IMR-90 (cell line): ENCODE data around the gene PTGER4. TPM values are rescaled to one million over a fixed set of nuclear protein-coding genes. Genes with fewer than 3 reads are reported as not detected.

ENCODE experiments used
- ATAC-seq: fragments of 200-7000 bp; cut with Tn5 transposase; 2 replicates; pipeline ENCODE4 v1.9.1; 2020; ENCODE audit warnings: low read depth, mild to moderate bottlenecking, moderate library complexity
- BruUV-seq: library from RNA; stranded (reverse); fragments of 400-500 nt; replicated peaks from 2 replicates; lab custom pipeline; 2021; lab: Mats Ljungman, UMichigan
- CTCF ChIA-PET: fragments of 300-600 bp; formaldehyde crosslinking; extraction: SDS; loops from one replicate; lab custom pipeline; 2021; ENCODE audit warnings: antibody characterized with exemption; lab: Yijun Ruan, JAX
- POLR2A ChIA-PET: fragments of 300-600 bp; sonication (Branson Sonifier 250); formaldehyde crosslinking; loops from one replicate; lab custom pipeline; 2022; ENCODE audit warnings: antibody characterized with exemption; ENCODE audit not compliant: unreplicated experiment; lab: Charles Lee
- DNase-seq: peaks from one replicate; pipeline ENCODE4 v3.0.0; 2013
- H2AFZ ChIP-seq: replicated peaks from 2 replicates; pipeline ENCODE3; 2013; ENCODE audit warnings: low read length, mild to moderate bottlenecking; ENCODE audit not compliant: poor library complexity
- H2AK5ac ChIP-seq: 2 replicates; pipeline ENCODE4 v1.6.1; 2013; ENCODE audit warnings: low read depth, low read length, inconsistent platforms
- H2AK9ac ChIP-seq: replicated peaks from 2 replicates; pipeline ENCODE3; 2013; ENCODE audit warnings: mild to moderate bottlenecking, low read depth, low read length, moderate library complexity; ENCODE audit not compliant: poor library complexity
- H2BK120ac ChIP-seq: 2 replicates; pipeline ENCODE4 v1.6.1; 2013; ENCODE audit warnings: low read depth, low read length, inconsistent platforms
- H2BK15ac ChIP-seq: 3 replicates; pipeline ENCODE4 v1.6.1; 2013; ENCODE audit warnings: low read depth, low read length, inconsistent platforms
- H2BK20ac ChIP-seq: 2 replicates; pipeline ENCODE4 v1.6.1; 2013; ENCODE audit warnings: low read depth, mild to moderate bottlenecking, inconsistent platforms, low read length, moderate library complexity
- H2BK5ac ChIP-seq: 2 replicates; pipeline ENCODE4 v1.6.1; 2013; ENCODE audit warnings: mild to moderate bottlenecking, low read depth, low read length, inconsistent platforms; ENCODE audit not compliant: poor library complexity, severe bottlenecking
- H3K14ac ChIP-seq: replicated peaks from 2 replicates; pipeline ENCODE4 v1.6.1; 2013; ENCODE audit warnings: low read depth, low read length, inconsistent platforms
- H3K18ac ChIP-seq: 2 replicates; pipeline ENCODE4 v1.6.1; 2013; ENCODE audit warnings: low read depth, low read length, control low read depth
- H3K23ac ChIP-seq: 2 replicates; pipeline ENCODE4 v1.6.1; 2013; ENCODE audit warnings: low read depth, low read length, inconsistent platforms
- H3K27ac ChIP-seq: 2 replicates; pipeline ENCODE4 v1.5.1; 2013; ENCODE audit warnings: mild to moderate bottlenecking, control low read depth, low read length; ENCODE audit not compliant: insufficient read depth
- H3K27me3 ChIP-seq: 2 replicates; pipeline ENCODE4 v1.6.1; 2013; ENCODE audit warnings: low read length; ENCODE audit not compliant: control insufficient read depth, insufficient read depth
- H3K36me3 ChIP-seq: 2 replicates; pipeline ENCODE4 v1.6.1; 2013; ENCODE audit warnings: low read length, mixed read lengths; ENCODE audit not compliant: control insufficient read depth, insufficient read depth
- H3K4ac ChIP-seq: 2 replicates; pipeline ENCODE4 v1.6.1; 2013; ENCODE audit warnings: low read depth, low read length, inconsistent platforms
- H3K4me1 ChIP-seq: 2 replicates; pipeline ENCODE4 v1.6.1; 2013; ENCODE audit warnings: low read length, mixed read lengths; ENCODE audit not compliant: control insufficient read depth, insufficient read depth
- H3K4me2 ChIP-seq: 2 replicates; pipeline ENCODE4 v1.6.1; 2013; ENCODE audit warnings: low read depth, mild to moderate bottlenecking, control low read depth, low read length, moderate library complexity
- H3K4me3 ChIP-seq: 2 replicates; pipeline ENCODE4 v1.5.1; 2013; ENCODE audit warnings: low read depth, mild to moderate bottlenecking, control low read depth, low read length, moderate library complexity; ENCODE audit not compliant: insufficient read depth
- H3K56ac ChIP-seq: 2 replicates; pipeline ENCODE4 v1.6.1; 2013; ENCODE audit warnings: low read length, inconsistent platforms; ENCODE audit not compliant: insufficient read depth; ENCODE audit errors: extremely low read depth
- H3K79me1 ChIP-seq, 2 experiments: 2 replicates each; pipeline ENCODE4 v1.6.1; 2013; ENCODE audit warnings: low read length in 2 of 2, inconsistent platforms in 1 of 2, low read depth in 1 of 2
- H3K9ac ChIP-seq: 2 replicates; pipeline ENCODE4 v1.6.1; 2013; ENCODE audit warnings: low read depth, low read length, control low read depth
- H3K9me1 ChIP-seq: 2 replicates; pipeline ENCODE4 v1.6.1; 2013; ENCODE audit warnings: low read length, inconsistent platforms; ENCODE audit not compliant: insufficient read depth
- H3K9me3 ChIP-seq: 2 replicates; pipeline ENCODE4 v1.6.1; 2013; ENCODE audit warnings: low read length; ENCODE audit not compliant: control insufficient read depth, insufficient read depth
- H4K20me1 ChIP-seq: 2 replicates; pipeline ENCODE4 v1.6.1; 2013; ENCODE audit warnings: low read length, inconsistent platforms; ENCODE audit not compliant: insufficient read depth
- H4K5ac ChIP-seq: 2 replicates; pipeline ENCODE4 v1.6.1; 2013; ENCODE audit warnings: mild to moderate bottlenecking, low read depth, low read length, control low read depth
- H4K8ac ChIP-seq, 2 experiments: 2 replicates each; pipeline ENCODE4 v1.6.1; 2013; ENCODE audit warnings: low read depth in 2 of 2, low read length in 2 of 2, control low read depth in 1 of 2, inconsistent platforms in 1 of 2
- H4K91ac ChIP-seq: 2 replicates; pipeline ENCODE4 v1.6.1; 2013; ENCODE audit warnings: low read depth, low read length, inconsistent platforms; ENCODE audit not compliant: insufficient read depth
- BHLHE40 ChIP-seq: fragments of 150-350 bp; IDR thresholded peaks from 2 replicates; pipeline ENCODE4 v1.6.1; 2016; ENCODE audit warnings: mild to moderate bottlenecking, low read depth, low read length
- CEBPB ChIP-seq: IDR thresholded peaks from 2 replicates; pipeline ENCODE4 v1.6.1; 2012; ENCODE audit warnings: low read depth, low read length, improper control_type of control experiment
- CHD1 ChIP-seq: IDR thresholded peaks from 2 replicates; pipeline ENCODE4 v1.6.1; 2012; ENCODE audit warnings: low read depth, low read length, improper control_type of control experiment
- FOS ChIP-seq: fragments of 150-350 bp; IDR thresholded peaks from 2 replicates; pipeline ENCODE4 v1.6.1; 2016; ENCODE audit warnings: low read depth, low read length
- MAFK ChIP-seq: IDR thresholded peaks from 2 replicates; pipeline ENCODE4 v1.6.1; 2012; ENCODE audit warnings: low read depth, low read length, improper control_type of control experiment
- MAZ ChIP-seq: IDR thresholded peaks from 2 replicates; pipeline ENCODE4 v1.6.1; 2012; ENCODE audit warnings: low read depth, mild to moderate bottlenecking, low read length, improper control_type of control experiment, moderate library complexity, borderline replicate concordance
- MXI1 ChIP-seq: IDR thresholded peaks from 2 replicates; pipeline ENCODE4 v1.6.1; 2012; ENCODE audit warnings: low read depth, mild to moderate bottlenecking, low read length, moderate library complexity, borderline replicate concordance
- NFE2L2 ChIP-seq: fragments of 150-350 bp; IDR thresholded peaks from 2 replicates; pipeline ENCODE4 v1.6.1; 2016; ENCODE audit warnings: low read depth, mild to moderate bottlenecking, low read length
- POLR2A ChIP-seq: IDR thresholded peaks from 2 replicates; pipeline ENCODE4 v1.6.1; 2012; ENCODE audit warnings: mild to moderate bottlenecking, low read depth, low read length
- RAD21 ChIP-seq: IDR thresholded peaks from 2 replicates; pipeline ENCODE4 v1.6.1; 2012; ENCODE audit warnings: low read length, improper control_type of control experiment
- RCOR1 ChIP-seq: IDR thresholded peaks from 2 replicates; pipeline ENCODE4 v1.6.1; 2012; ENCODE audit warnings: mild to moderate bottlenecking, low read length, improper control_type of control experiment; ENCODE audit not compliant: insufficient replicate concordance
- RFX5 ChIP-seq: IDR thresholded peaks from 2 replicates; pipeline ENCODE4 v1.8.0; 2012; ENCODE audit warnings: low read depth, mild to moderate bottlenecking, low read length, moderate library complexity
- SMC3 ChIP-seq: fragments of 150-350 bp; IDR thresholded peaks from 2 replicates; pipeline ENCODE4 v1.6.1; 2016; ENCODE audit warnings: low read depth, mild to moderate bottlenecking, antibody characterized with exemption, low read length, moderate library complexity
- USF2 ChIP-seq: fragments of 150-350 bp; IDR thresholded peaks from 2 replicates; pipeline ENCODE4 v1.6.1; 2017; ENCODE audit warnings: mild to moderate bottlenecking, antibody characterized with exemption, low read length, low read depth
- WGBS, 2 experiments: methylation state at CpG; one replicate each; pipeline versions ENCODE4 v1.1.5 to v1.1.7; 2013; ENCODE audit warnings: missing lambda C conversion rate in 2 of 2; ENCODE audit not compliant: insufficient read length in 1 of 2; ENCODE audit errors: extremely low coverage in 2 of 2; 5-methylcytosine and 5-hydroxymethylcytosine counted together
- dilution Hi-C: fragments of 300-500 bp; cut with HindIII; formaldehyde crosslinking; loops from one replicate; pipeline ENCODE4 v1.14.3; 2018; ENCODE audit warnings: low sequenced_read_pairs; ENCODE audit not compliant: unreplicated experiment
- in situ Hi-C: fragments of 300-500 bp; cut with MboI; formaldehyde crosslinking; loops from 3 replicates; pipeline ENCODE4 v1.14.3; 2019; ENCODE audit warnings: low sequenced_read_pairs, inconsistent platforms, mixed read lengths
- intact Hi-C: fragments of 100-400 bp; cut with micrococcal nuclease; formaldehyde crosslinking; loops from 2 replicates; pipeline ENCODE4 v1.10.0; 2022
- polyA plus RNA-seq, 3 experiments: library from polyadenylated mRNA; depleted of rRNA; stranded (reverse); fragments of >200 nt; gene quantifications; 2 replicates each; pipeline ENCODE4 v1.2.3, GENCODE V29; 2012; ENCODE audit warnings: low replicate concordance in 1 of 3
- total RNA-seq: library from RNA; depleted of rRNA; stranded (reverse); fragments of >200 nt; gene quantifications from 2 replicates; pipeline ENCODE4 v1.2.3, GENCODE V29; 2012
- TF ChIP-seq, protein P1 (sequence below): conservative IDR thresholded peaks from 2 replicates; pipeline ENCODE4 v1.5.1; 2012; ENCODE audit warnings: mild to moderate bottlenecking, low read depth, low read length, improper control_type of control experiment
- TF ChIP-seq, protein P2 (sequence below): fragments of 150-350 bp; IDR thresholded peaks from 2 replicates; pipeline ENCODE4 v1.6.1; 2016; ENCODE audit warnings: low read depth, mild to moderate bottlenecking, low read length, moderate library complexity, borderline replicate concordance

PTGER4 gene
- total and polyA plus RNA-seq, 2 of the 4 experiments (the other 2 are of a cell fraction): 7.9 to 10.1 TPM

DNA sequence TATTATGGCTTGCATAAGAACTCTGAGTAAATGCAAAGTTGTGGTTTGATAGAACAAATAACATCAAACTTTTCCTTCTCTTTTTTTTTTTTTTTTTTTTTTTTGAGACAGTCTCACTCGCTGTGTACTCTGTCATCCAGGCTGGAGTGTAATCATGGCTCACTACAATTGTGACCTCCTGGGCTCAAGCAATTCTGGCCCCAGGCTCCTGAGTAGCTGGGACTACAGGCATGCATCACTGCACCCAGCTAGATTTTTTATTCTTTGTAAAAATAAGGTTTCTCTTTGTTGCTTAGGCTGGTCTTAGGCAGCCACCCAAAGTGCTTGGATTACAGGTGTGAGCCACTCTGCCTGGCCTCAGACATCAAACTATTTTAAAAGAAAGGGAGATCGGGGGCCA is 19.0 kb upstream of the PTGER4 start:
- no peak overlapping the region for H2BK15ac ChIP-seq
- no TSS peak for BruUV-seq

More for the DNA sequence above, 19.0 kb upstream of the PTGER4 start:
- ATAC-seq (no peak), DNase-seq (no peak)
- Histone ChIP-seq H2BK20ac (no peak overlapping the region), H3K4me2 (no peak overlapping the region), H3K9ac (no peak overlapping the region), H3K23ac (no peak overlapping the region), H4K20me1 (no peaks in the 10 kb centered on the region), H3K9me1 (no peaks in the 10 kb centered on the region), H4K91ac (no peak overlapping the region), H3K18ac (no peak overlapping the region), H3K36me3 (no peaks in the 10 kb centered on the region), H2BK5ac (no peak overlapping the region), H3K9me3 (no peaks in the 10 kb centered on the region), H2AK9ac (no peak overlapping the region), H3K4me1 (no peaks in the 10 kb centered on the region), H3K14ac (no peak overlapping the region), H3K4ac (no peak overlapping the region), H2BK120ac (no peak overlapping the region), H3K56ac (no peak overlapping the region), H4K5ac (no peak overlapping the region), H2AK5ac (no peak overlapping the region), H2AFZ (no peak overlapping the region), H3K79me1 (no peaks in the 10 kb centered on the region), H3K27ac (no peak overlapping the region), H3K4me3 (no peak overlapping the region), H4K8ac (no peak overlapping the region), H3K27me3 (peaks cover 2% of the 10 kb centered on the region; the same call in 1 of the 2 replicates)
- dilution Hi-C loops: no loop called here
- no peak for TF ChIP-seq MAFK
- TF ChIP-seq, protein P1, sequence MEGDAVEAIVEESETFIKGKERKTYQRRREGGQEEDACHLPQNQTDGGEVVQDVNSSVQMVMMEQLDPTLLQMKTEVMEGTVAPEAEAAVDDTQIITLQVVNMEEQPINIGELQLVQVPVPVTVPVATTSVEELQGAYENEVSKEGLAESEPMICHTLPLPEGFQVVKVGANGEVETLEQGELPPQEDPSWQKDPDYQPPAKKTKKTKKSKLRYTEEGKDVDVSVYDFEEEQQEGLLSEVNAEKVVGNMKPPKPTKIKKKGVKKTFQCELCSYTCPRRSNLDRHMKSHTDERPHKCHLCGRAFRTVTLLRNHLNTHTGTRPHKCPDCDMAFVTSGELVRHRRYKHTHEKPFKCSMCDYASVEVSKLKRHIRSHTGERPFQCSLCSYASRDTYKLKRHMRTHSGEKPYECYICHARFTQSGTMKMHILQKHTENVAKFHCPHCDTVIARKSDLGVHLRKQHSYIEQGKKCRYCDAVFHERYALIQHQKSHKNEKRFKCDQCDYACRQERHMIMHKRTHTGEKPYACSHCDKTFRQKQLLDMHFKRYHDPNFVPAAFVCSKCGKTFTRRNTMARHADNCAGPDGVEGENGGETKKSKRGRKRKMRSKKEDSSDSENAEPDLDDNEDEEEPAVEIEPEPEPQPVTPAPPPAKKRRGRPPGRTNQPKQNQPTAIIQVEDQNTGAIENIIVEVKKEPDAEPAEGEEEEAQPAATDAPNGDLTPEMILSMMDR: no peak
- no peak for TF ChIP-seq POLR2A
- TF ChIP-seq CEBPB: no peak
- TF ChIP-seq FOS: no peak
- no peak for TF ChIP-seq RFX5
- TF ChIP-seq BHLHE40: no peak
- no peak for TF ChIP-seq USF2
- no peak for TF ChIP-seq NFE2L2
- no peak for TF ChIP-seq CHD1
- no peak for TF ChIP-seq MXI1
- TF ChIP-seq SMC3: no peak
- TF ChIP-seq RCOR1: no peak
- TF ChIP-seq MAZ: no peak
- TF ChIP-seq, protein P2, sequence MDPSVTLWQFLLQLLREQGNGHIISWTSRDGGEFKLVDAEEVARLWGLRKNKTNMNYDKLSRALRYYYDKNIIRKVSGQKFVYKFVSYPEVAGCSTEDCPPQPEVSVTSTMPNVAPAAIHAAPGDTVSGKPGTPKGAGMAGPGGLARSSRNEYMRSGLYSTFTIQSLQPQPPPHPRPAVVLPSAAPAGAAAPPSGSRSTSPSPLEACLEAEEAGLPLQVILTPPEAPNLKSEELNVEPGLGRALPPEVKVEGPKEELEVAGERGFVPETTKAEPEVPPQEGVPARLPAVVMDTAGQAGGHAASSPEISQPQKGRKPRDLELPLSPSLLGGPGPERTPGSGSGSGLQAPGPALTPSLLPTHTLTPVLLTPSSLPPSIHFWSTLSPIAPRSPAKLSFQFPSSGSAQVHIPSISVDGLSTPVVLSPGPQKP: no peak
- no peak for TF ChIP-seq RAD21
- intact Hi-C loops: no loop called here
- no CpG with 5 or more reads among the region's 2 CpGs for WGBS, 2 experiments
- ChIA-PET POLR2A (no interaction called here), CTCF (no interaction called here)
- in situ Hi-C loops: no loop called here
